GM13977 (cell line): ENCODE results near the gene USHBP1.

Experiments
- DNase-seq: peaks from one replicate; pipeline ENCODE4 v3.0.0; 2012; ENCODE audit warnings: low spot score
- CTCF ChIP-seq: IDR thresholded peaks from 2 replicates; pipeline ENCODE4 v1.5.1; 2012; ENCODE audit warnings: mild to moderate bottlenecking, control low read depth; ENCODE audit not compliant: insufficient read depth; ENCODE audit errors: extremely low read depth, missing control alignments
- in situ Hi-C: fragments of 300-500 bp; cut with MboI; formaldehyde crosslinking; loops from one replicate; pipeline ENCODE4 v1.12.0; 2022; ENCODE audit warnings: low sequenced_read_pairs, low pct_unique_long_range_greater_than_20kb, mixed read lengths, inconsistent platforms; ENCODE audit not compliant: unreplicated experiment

The USHBP1 gene

DNA sequence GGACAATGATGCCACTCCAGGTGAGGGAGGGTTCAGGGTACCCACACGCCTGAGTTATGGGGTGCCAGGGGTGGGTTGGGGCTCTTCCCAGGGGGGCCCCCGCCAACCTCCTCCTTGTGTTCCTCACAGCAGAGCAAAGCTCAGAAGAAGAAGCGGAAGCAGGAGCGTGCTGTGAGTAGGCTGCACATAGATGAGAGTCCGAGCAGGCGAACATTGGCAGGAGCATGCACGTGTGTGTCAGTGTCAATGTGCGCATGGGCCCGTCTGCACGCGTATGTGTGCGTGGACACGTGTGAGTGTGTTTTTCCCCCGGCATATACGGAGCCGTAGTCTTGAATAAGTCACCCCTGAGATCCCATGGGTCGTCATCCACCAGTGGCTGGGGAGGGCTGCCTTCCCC, 61.8 kb downstream of the USHBP1 start:
- TF ChIP-seq CTCF = no peak
- no peak for DNase-seq
- in situ Hi-C loops = no loop called here

DNA sequence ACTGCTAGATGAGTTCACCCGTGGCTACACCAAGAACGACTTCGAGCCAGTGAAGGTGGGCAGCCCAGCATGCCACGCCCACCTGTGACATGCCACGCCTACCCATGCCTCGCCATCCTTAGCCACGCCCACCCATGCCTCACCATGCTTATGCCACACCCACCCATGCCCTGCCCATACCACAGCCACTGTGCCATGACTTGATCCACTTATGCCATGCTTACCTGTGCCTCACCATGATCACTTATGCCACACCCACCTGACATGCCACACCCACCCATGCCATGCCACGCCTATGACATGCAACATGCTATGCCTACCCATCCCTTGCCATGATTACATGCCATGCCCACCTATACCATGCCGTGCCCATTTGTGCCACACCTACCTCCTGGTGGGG, 62.3 kb downstream of the USHBP1 start:
- DNase-seq = no peak
- TF ChIP-seq CTCF = no peak
- in situ Hi-C loops = no loop called here

DNA sequence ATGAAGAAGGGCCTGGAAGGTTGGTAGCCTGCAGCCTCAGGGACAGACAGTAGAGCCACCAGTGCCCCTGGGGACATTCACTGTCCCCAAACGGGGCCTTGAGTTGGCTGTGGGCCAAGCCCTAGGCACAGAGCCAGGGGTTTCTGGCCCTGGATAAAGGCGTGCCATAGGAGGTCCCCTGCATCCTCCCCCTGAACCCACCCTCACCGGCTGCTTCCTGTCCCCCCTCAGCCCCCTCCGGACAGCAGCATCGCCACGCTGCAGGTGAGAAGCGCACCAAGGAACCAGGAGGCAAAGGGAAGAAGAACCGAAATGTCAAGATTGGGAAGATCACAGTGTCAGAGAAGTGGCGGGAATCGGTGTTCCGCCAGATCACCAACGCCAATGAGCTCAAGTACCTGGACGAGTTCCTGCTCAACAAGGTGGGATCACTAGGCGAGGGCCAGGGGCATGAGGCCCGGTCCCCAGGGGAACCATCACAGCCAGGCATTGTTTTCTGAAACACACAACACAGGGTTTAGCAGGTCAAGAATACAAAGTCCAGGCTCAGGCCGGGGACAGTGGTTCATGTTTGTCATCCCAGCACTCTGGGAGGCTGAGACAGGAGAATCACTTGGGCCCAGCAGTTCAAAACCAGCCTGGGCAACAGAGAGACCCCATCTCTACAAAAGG, 64.0 kb downstream of the USHBP1 start:
- no peak for TF ChIP-seq CTCF
- no peak for DNase-seq
- in situ Hi-C loops = no loop called here
